DMS114 treated with DMSO at 0.1 percent for 48 hours (cell line): ENCODE results near the gene NEAT1.
A peak's percentile ranks its signal among the peaks of the same experiment; 100 is the strongest.
"Not testable (repeated sequence)": the region's sequence is repeated elsewhere in the genome, so short reads cannot be mapped to it uniquely, and the experiment has no call there.

Experiments
- DNase-seq: peaks from one replicate; lab custom pipeline; 2025; ENCODE audit not compliant: unreplicated experiment; lab: John Stamatoyannopoulos, UW

Gene NEAT1

GRCh38 chr11:65404638-65405339 lies 17.8 kb upstream of the NEAT1 start:
- DNase-seq = no peak

GRCh38 chr11:65410936-65411680 lies 11.5 kb upstream of the NEAT1 start:
- no peak for DNase-seq

DNA sequence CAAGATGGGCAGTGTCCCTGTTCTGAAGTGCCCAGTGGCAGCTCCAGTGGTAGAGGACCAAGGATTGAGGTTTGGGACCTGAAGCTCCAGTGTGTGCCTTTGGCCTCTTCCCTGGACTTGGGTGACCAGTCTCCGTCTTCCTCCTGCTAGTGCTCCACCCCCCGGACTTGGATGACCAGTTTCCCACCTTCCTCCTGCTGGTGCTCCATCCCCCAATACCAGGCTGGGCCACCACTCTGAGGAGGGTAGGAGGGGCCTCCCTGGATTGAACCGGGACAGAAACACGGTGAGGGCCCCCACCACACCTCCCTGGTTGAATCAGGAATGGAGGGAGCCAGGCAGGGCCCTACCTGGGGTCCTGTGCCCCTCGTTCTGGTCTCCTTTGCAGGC lies 10.9 kb upstream of the NEAT1 start:
- no peak for DNase-seq

- DNase-seq = no peak
Observed at GRCh38 chr11:65412271-65413076, 10.1 kb upstream of the NEAT1 start.

DNA sequence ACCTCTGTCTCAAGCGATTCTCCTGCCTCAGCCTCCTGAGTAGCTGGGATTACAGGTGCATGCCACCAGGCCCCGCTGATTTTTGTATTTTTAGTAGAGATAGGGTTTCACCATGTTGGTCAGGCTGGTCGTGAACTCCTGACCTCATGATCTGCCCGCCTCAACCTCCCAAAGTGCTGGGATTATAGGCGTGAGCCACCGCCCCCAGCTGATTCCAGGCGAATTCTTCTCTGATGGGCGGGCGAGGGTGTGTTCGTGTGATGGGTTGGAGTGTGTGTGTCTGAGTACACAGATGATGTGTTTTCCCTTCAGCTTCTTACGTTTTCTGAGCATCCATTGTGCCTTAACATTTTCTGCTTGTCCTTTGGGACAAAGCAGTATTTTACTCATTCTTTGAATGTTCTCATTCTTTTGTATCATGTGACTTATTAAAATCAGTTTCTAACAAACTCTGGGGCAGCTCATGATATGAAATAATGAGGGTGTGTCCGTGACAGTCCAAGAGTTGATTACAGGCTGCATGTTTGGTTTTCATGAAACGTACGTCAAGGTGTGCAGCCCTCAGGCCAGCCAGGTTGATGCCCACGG lies 9.4 kb upstream of the NEAT1 start:
- not testable (repeated sequence) for DNase-seq

DNA sequence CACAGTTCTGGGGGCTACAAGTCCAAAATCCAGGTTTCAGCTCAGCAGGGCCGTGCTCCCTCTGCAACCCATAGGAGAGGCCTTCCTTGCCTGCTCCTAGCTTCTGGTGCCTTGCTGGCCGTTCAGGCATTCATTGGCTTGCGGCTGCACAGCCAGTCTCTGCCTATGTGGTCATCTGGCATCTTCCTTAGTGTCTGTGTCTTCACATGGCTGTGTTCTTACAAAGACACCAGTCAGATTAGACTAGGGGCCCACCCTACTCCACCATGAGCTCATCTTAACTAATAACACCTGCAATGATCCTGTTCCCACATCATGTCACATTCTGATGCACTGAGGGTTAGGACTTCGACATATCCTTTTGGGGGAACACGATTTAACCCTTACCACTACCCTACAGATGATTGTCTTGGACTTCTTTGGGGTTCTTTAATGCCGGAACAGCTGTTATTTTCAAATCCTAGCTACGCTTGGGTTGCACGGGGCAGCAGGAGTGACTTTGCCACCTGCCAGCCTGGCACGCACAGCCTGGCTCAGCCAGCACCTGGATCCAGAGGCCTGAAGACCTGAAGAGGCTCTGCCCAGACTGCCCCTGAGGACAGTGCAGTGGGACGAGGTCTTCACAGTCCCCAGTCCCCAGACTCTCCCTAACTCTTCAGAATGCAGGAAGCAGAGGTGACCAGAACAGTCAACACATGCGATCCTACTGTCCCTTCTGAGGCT lies 7.7 kb upstream of the NEAT1 start:
- DNase-seq = no peak

DNA sequence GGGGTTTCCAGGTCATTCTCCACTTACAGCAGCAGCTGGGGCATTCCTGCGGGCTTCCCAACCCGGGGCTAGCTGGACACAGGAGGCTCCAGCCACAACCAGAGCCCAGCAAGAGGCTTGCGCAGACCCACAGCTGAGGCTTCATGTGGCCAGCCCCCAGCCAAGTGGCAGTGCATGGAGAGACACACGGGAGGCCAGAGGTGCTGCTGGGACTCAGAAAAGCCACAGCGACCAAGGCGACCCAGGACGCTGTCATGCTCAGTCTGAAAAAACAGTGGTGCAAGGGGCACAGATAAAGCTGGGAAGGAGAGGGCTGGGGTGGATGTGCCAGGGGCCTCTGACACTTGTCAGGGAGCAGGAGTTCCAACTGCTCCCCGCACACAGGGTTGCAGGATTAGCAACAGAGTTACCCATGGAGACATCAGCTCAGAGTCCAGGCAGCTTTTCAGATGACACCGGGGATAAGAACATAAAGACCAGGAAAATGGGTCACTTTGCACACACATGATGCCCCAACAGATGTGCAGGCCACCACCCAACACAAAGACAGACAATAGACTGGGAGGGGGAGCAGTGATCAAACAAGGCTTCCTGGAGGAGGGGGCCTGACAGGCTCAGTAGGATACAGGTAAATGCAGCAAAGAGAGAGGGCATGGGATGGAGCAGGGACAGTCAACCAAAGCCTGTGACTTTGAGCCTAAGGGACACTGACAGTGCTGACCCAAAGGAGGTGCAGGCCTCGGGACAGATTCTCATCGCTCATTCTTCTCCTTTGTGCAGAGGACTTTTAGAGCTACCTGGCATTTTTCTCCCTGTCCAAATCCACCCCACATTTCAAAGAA lies 6.9 kb upstream of the NEAT1 start:
- no peak for DNase-seq

DNA sequence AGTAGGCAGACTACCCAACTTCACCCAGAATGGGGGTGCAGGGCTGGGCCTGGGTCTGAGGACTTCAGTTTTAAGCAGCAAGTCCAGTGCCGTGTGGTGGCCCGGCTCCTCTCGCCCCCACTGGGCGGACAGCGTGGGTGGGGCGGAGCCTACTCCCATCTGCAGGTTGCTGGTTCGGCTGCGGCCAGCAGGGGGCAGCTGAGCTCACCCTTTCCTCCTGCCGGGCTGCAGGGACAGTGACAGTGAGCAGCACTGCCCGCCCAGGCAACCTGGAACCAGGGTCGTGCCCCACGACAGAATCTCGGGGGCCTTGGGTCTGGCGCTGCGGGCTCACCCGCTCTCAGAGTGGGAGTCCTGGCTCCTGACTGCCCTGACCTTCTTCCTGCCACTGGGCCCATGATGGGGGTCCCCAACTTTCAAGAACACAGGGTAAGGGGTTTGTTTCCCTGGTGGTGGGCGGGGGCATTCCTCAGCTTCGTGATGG lies 6.2 kb upstream of the NEAT1 start:
- peak; percentile 70 for DNase-seq

DNA sequence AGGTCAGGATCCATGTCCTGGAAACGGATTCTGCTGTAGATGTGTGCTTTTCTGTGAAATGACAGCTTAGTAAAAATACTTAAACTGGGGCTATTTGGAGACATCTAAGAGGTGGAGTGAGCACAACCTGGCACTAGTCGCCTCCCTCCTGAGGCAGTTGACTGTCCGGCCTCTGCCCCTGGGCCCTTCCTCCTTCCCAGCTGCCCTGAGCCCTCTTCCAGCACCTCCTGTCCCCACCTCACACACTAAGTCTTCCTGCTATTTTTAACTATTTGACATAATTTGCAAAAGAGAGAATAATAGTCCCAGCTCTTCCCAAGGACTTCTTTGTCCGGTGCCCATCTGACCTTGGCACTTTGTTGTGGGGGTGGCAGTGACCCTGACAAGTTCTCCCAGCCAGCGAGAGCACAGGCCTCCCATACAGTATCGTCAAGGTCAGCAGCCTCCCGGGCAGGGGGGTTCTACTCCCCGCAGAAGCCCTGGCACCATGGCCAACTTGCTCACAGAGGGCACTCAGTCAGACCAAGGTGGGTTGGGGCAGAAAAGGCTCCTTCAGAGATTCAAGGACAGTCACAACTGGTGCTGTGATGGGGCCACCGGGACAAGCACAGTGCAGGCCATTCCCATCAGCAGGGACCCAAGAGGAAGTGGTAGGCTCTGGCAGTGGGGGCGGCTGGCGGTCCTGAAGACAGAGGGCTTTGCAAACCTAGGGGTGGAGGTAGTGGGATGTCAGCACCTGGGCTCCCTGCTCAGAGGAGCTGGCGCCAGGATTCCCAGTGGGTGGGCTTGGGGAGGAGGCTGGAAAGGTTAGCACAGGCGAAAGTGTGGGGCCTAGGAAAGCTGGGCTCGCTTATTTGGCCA lies 5.5 kb upstream of the NEAT1 start:
- DNase-seq = no peak

DNA sequence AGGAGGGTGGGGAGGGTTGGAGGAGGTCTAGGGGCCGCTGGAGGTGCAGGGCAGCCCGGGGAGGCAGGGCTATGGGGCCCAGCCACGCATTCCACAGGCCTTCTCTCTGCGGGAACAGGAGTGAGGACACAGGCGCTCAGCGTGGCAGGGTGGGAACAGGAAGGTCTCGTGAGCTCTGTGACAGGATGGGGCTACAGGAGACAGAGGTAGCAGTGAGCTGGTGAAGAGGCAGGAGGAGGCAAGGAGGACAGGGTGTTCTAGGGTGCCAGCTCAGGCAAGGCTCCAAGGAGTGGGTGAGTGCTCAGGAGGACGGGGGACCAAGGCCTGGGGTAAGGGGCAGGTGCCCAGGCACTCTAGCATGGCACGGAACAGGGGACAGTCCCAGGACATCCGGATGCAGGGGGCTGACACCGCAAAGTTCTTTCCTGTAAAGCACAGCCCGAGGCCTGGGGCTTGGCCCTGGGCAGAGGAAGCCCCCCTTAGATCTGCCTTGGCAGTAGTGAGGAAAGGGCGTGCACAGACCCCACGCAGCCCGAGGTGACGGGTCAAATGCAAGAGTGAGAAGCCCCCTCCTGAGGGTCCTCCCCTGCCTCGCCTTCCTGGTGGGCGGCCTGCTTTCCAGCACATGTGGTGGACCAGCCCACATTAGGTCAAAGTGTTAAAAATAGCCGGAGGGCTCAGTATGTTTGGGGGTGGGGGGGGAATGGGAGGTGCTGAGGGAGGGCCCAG lies 4.7 kb upstream of the NEAT1 start:
- no peak for DNase-seq

DNA sequence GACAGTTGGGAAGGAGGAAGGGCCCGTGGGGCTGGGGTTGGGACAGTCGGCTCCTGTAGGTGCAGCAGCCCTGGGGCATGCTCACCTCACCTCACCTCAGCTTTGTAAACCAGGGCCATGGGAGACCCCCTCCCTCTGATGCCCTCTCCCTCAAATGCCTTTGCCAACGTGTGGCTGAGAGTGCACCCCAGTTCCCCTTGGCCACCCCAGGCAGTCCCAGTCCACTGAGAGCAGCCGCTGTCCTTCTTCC lies 4.2 kb upstream of the NEAT1 start:
- DNase-seq = no peak

GRCh38 chr11:65418681-65419459 lies 3.7 kb upstream of the NEAT1 start:
- DNase-seq = no peak

GRCh38 chr11:65419460-65419771 lies 3.2 kb upstream of the NEAT1 start:
- DNase-seq = no peak

DNA sequence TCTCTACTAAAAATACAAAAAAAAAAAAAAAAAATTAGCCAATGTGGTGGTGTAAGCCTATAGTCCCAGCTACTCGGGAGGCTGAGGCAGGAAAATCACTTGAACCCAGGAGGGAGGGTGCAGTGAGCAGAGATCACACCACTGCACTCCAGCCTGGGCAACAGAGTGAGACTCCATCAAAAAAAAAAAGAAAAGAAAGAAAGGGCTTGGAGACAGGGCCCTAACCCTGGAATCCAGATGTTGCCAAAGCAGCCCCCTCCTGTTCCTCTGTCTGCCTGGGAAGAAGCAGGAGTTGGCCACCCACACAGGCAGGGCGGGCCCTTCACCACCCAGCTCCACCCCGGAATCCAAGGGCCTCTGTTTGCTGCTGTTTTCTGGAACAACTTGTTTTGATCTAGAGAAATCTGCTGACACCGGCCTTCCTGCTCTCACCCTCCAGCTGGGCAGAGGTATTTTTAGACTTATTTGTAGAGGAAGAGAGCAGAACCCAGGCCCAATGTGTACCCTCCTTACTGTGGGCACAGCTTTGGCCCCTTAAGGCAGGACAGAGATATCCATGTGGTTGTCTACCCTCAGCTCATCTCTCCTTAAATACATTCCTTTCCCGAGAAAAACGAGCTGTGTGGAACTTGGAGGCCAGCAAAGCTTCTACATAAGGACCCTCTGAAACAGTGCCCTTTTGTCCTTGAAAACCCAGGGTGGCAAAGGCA lies 2.7 kb upstream of the NEAT1 start:
- no peak for DNase-seq

GRCh38 chr11:65420506-65420905 lies 2.1 kb upstream of the NEAT1 start:
- no peak for DNase-seq

DNA sequence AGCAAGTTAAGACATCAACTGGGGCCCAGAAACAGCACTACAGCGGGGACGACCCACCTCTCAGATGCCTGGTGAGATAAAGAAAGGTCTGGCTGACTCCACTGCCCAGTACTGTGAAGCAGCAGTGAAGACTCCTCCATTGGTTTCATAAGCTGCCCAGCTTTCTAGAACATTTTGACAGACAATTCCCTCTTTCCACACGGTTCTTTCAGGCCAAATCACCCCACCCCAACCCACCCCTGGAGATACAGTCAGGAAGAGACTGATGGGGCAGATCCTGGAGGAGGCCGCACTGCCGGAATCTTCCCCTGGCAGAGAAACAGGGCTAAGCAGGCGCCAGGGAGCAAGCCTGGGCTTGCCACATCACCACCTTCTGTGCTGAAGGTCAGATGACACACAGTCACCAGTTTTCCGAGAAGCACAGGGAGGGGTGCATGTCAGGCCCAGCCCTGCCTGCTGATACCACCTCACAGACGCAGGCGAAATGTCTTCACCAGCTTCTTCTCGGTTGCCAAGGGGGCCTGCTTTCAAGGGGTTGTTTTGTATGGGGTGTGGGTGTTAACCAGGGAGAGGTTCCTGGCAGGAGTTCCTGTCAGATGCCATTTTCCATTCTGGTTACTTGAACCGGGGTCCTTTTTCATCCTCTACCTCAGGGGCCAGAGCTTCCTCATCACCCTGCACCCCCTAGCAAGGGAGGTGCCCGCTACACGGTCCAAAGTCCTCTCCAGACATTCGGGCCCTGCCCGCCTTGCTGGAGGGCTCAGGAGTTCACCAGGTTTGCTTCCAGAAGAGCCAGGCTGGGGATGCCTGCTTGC lies 1.4 kb upstream of the NEAT1 start:
- no peak for DNase-seq
